ENCODE data around the gene PDXP. TPM values are rescaled to one million over a fixed set of nuclear protein-coding genes. Genes with fewer than 3 reads are reported as not detected.
A peak's percentile ranks its signal among the peaks of the same experiment; 100 is the strongest.

The PDXP gene
- total and polyA plus RNA-seq, 2 of the 13 experiments (the other 11 are each of a cell fraction or from before 2014, with no cell fraction given), result 58.2 to 70.6 TPM

- peak; percentile 18; the same call in 1 of the 2 replicates for TF ChIP-seq MNT (IDR thresholded peaks at IDR 0.05)
- TF ChIP-seq ZNF230 (CRISPR knock-in tag; IDR thresholded peaks at IDR 0.05), result no peak
- TF ChIP-seq STAT6 (CRISPR knock-in tag; IDR thresholded peaks at IDR 0.05; ENCODE audit: borderline replicate concordance), result no peak
- TF ChIP-seq HHEX (CRISPR knock-in tag; IDR thresholded peaks at IDR 0.05), result no peak
- no peak for TF ChIP-seq ZNF614 (CRISPR knock-in tag; IDR thresholded peaks at IDR 0.05; ENCODE audit: borderline replicate concordance)
- no peak for TF ChIP-seq ZSCAN22 (CRISPR knock-in tag; IDR thresholded peaks at IDR 0.05)
- TF ChIP-seq ZNF124 (CRISPR knock-in tag; IDR thresholded peaks at IDR 0.05), result no peak
- no peak for TF ChIP-seq ZNF7 (CRISPR knock-in tag; IDR thresholded peaks at IDR 0.05)
- no peak for TF ChIP-seq NFE2L1 (CRISPR knock-in tag; IDR thresholded peaks at IDR 0.05; ENCODE audit: borderline replicate concordance)
- no peak for TF ChIP-seq ZSCAN25 (CRISPR knock-in tag; IDR thresholded peaks at IDR 0.05)
- TF ChIP-seq KLF15 (CRISPR knock-in tag; IDR thresholded peaks at IDR 0.05; ENCODE audit: borderline replicate concordance), result no peak
- TF ChIP-seq SOX6 (IDR thresholded peaks at IDR 0.05), result no peak
- TF ChIP-seq SOX6 (CRISPR knock-in tag; IDR thresholded peaks at IDR 0.05), result peak; percentile 21; the same call in 1 of the 2 replicates
- TF ChIP-seq, protein P1, sequence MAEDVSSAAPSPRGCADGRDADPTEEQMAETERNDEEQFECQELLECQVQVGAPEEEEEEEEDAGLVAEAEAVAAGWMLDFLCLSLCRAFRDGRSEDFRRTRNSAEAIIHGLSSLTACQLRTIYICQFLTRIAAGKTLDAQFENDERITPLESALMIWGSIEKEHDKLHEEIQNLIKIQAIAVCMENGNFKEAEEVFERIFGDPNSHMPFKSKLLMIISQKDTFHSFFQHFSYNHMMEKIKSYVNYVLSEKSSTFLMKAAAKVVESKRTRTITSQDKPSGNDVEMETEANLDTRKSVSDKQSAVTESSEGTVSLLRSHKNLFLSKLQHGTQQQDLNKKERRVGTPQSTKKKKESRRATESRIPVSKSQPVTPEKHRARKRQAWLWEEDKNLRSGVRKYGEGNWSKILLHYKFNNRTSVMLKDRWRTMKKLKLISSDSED (CRISPR knock-in tag; IDR thresholded peaks at IDR 0.05), result no peak
- TF ChIP-seq FUBP1 (CRISPR knock-in tag; IDR thresholded peaks at IDR 0.05; ENCODE audit: borderline replicate concordance), result no peak
- no peak for TF ChIP-seq DNMT1 (CRISPR knock-in tag; IDR thresholded peaks at IDR 0.05)
- no peak for TF ChIP-seq SOX5 (CRISPR knock-in tag; IDR thresholded peaks at IDR 0.05; ENCODE audit: borderline replicate concordance)
- TF ChIP-seq PRMT3 (CRISPR knock-in tag; IDR thresholded peaks at IDR 0.05; ENCODE audit: borderline replicate concordance, low read depth), result no peak
- TF ChIP-seq ZNF331 (CRISPR knock-in tag; IDR thresholded peaks at IDR 0.05), result no peak
- peak; percentile 2 for TF ChIP-seq TEAD3 (CRISPR knock-in tag; optimal IDR thresholded peaks at IDR 0.05; ENCODE audit: borderline replicate concordance)
Measured at GRCh38 chr22:37658133-37659065, at the start of gene PDXP (continued).

Data from HepG2 (cell line).